ENCODE results near the gene VLDLR.

The VLDLR gene

DNA sequence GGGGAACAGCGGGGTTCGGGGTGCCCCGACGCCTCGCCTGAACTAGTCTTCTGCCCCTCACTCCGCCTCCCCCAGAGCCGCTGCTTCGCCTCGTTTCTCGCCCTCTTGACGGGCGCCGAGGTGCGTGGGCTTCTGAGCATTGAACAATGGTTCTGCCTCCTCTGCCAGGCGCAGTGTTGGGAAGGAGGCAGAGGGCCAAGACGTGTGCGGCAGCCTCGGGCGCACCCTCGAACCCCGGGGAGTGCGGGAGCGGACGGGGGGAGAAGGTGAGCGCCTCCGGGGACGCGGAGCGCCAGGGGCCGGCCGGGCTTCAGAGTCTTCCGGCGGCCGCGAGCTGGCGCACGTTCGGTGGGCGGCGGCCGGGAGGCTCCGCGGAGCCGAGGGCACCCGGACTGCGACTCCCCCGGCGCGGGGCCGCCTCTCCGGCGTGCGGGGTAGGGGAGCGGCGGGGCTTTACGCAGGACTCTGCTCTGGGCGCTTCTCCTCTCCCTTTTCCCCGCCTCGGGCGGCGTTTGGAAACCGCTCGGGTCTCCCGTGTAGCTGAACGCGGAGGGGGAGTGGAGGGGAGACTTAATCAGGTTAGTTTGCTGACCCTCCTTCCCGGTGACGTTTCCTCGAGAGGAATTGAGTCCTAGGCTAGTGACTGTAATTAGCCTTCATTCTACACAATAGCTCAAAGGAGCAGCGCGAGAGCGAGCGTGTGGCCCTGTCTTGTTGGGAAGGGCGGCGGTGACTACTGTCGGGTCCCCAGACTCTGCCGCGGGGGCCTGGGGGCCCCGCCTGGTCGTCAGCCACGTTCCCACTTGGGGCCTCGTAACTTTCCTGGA lies 1.1 kb downstream of the VLDLR start:
- DNase-seq: peak; percentile 17

DNA sequence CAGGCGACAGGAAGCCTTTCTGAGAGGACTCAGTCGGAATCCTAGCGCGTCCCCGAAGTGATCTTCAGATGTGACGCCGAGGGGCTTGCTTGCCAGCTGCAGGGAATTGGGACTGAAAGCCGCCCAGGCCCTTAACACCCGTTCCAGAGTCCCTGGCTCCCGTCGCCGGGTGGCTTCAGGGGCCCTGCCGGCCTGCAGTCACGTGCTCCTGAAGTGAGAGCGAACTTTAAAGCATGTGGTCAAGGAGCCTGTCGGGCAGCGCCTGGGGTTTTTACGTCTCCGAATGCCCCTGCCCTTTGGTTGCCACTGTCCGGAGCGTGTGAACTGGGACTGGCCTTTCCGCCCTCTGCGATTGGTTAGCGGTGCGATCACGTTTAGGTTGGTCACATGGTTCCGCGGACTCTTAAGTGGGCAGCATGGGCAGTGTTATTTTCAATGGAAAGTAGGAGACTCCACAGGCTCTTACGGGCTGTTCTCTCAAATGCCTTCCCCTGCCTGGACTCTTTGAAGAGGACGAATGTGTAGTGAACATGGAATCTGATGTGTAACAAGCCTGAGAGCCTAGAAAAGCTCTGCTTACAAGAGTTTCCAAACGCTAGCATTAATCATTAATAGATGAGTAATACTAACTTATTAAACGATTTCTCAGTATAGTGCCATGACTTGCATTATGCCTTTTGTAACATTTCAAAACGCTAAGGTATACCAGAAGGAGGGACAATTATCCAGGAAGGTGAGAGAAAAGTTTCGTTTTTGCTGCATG lies 1.9 kb downstream of the VLDLR start:
- DNase-seq: no peak

DNA sequence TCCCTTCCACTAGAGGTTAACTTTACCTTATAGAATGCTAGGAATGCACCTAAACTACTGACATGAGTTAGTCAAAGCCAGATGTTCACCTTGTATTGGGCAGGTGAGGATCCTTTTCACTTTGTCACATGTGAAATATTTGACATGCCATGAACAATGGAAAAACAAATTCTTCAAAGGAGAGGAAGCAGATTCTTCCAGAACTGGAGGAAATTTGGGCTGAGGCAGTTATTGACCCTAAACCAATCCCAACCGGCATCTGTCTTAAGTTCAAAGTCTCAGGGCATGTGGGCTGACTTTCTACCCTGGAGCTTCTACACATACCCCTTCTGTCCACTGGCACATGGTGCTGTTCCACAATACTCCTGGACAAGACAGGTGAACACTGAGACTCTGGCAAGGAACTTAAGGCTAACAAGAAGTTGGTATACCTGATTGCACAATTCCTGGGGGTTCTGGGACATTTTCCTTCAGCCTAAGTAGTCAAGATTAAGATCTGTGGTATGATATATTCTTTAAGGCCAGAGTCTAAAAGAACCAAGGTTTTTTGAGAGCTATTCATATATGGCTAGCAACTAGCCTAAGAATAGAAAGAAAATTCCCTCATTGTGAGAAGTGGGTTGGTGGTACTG lies 2.6 kb downstream of the VLDLR start:
- DNase-seq: no peak

DNA sequence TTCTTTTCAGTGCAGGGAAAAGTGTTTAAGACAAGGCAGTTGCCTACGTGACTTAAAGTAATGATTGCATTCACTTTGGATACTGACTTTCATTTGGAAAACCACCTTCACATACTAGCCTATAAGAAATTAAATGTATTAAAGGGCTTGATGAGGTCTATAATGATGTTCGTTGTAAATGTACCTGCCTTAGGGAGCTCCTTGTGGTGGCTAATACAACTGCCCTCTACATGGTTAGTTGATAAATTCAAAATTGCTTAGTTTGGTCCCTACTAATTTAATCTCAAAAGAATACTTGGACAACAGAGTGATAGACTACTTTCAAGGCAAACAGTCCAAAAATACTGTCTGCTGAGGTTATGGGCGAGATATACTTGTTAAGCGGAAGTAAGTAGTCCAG lies 3.8 kb downstream of the VLDLR start:
- DNase-seq: no peak

DNA sequence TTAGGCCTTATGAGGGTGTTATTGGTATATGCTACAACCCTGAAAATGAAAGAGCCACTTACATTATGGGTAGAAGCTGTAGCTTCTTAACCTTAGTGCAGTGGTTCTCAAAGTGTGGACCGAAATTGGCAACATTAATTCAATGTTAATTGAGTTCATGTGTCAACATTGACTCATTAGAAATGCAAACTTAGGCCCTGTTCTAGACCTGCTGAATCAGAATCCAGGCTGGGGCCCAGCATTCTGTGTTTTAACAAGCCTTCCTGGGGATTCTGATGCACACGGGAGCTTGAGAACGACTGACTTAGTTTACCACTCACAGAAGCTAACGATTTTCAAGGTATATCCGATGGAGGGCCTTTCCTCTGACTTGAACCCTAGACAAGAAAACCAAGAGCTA lies 7.3 kb downstream of the VLDLR start:
- DNase-seq: no peak

DNA sequence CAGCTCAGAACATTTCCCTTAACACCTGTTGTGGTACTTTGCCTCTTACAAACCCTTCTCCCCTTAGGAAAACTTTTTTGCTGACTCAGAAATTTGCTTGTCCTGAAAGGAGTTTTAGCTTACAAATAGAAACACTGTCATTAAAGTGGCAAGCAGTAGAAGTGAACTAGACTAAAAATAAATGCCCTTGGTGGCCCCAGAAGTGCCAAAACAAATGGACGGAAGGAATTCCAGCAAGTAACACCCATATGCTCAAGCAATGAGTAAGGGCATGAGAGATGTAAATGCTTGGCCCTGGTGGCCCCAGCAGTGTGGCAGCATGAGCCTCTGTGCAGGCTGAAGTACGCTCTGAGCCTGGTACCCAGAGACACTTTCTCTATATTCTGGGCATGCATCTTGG lies 8.6 kb downstream of the VLDLR start:
- no peak for DNase-seq

DNA sequence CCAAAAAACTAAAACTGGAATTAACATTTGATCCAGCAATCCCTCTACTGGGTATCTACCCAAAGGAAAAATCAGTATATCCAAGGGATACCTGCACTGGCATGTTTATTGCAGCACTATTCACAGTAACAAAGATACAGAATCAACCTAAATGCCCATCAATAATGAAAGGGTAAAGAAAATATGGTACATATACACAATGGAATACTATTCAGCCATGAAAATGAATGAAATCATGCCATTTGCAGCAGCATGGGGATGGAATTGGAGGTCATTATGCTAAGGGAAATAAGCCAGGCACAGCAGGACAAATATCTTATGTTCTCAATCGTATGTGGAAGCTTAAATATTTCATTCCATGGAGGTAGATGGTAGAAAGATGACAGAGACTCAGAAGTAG lies 9.7 kb downstream of the VLDLR start:
- no peak for DNase-seq

DNA sequence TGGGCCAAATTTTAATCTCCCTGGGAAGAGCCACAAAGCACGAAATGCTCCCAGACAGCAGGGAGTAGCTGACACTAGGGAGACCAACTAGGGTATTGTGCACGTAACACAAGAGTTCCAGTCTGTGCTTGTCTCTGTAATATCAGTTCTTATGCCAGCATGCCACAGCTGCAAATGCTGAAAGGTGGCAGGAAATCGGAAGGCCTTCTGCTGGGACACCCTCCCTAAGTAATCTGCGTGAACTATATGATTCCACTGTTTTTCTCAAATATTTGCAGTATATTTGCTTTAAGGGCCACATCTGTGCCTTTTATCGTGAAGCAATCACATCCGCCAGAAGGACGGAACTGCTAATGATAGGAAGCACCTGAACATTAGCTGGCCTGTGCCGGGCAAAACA lies 12.6 kb downstream of the VLDLR start:
- no peak for DNase-seq

DNA sequence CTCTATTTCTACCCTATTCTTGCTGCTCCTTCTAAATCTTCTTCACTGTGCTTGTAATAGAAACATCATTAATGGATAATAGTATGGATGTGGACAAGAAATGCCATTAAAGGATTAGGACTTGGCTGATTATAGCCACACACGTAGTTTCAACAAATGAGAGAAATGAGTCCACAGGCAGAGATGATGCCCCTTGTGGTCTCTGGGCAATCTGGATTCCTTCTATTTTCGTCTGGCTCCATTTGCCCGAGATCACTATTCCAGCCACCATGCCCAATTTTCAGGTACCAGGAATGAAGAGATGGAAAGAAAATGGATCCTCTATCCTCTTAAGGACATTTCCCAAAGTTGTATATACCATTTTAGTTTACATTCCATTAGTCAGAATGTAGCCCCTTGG lies 13.2 kb downstream of the VLDLR start:
- DNase-seq: no peak

DNA sequence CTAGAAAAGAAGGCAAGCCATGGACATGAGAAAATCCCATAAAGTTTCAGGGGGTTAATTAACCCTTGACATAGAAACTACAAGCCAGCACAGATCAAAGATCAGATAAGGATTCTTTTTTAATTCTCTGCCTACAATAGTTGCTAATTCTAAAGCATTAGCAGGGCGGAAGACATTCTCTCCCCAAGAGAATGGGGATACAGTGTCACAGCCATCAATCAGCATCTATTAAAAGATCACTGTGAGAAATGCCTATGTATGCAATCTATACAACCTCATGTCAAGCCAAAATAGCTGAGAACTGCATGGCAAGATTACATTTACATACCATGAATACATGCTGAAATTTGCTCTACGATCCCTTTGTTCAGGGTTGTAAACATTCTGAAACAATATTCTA lies 14.3 kb downstream of the VLDLR start:
- no peak for DNase-seq

DNA sequence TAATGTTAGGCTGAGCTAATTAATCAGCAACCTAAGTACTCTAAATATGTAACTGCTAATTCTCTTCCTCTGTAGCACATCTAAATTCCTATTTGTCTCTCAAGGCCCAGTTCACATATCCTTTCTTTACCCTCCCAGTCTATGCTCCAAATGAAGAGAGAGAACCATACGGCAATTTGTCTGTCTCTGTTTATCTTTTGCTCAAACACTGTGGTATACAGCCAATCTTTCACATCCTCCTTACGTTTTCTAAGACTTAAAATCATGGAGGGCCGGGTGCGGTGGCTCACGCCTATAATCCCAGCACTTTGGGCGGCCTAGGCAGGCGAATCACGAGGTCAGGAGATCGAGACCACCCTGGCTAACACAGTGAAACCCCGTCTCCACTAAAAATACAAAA lies 15.8 kb downstream of the VLDLR start:
- DNase-seq: no peak

DNA sequence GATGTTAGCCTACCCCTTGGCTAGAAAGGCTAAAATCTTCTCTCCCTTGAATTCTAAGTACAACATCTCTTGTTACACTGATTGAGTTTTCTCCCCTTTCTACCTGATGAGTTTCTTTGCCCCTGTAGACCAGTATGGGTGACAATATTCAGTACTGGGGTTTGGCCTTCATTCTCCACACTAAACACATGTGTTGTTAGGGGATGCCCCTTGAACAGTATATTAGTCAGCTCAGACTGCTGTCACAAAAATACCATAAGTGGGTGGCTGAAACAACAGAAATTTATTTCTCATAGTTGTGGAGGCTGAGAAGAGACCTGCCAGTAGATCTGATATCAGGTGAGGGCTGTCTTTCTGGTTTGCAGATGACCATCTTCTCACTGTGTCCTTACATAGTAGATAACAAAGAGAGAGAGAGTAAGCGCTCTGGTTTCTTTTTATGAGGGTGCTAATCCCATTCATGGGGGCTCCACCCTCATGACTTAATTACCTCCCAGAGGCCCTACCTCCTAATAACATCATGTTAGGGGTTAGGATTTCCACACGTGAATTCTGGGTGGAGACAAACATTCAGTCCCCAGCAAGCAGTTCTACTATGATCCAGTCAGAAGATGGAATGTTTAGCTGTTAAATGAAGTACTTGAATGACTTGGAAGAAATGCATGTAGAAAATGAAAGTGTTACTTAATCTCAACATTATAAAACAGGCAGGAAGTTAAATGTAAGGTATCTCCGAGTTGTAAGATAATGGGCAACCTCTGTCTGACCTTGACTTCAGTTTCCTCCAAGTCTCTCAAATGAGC lies 17.5 kb downstream of the VLDLR start:
- DNase-seq: no peak

DNA sequence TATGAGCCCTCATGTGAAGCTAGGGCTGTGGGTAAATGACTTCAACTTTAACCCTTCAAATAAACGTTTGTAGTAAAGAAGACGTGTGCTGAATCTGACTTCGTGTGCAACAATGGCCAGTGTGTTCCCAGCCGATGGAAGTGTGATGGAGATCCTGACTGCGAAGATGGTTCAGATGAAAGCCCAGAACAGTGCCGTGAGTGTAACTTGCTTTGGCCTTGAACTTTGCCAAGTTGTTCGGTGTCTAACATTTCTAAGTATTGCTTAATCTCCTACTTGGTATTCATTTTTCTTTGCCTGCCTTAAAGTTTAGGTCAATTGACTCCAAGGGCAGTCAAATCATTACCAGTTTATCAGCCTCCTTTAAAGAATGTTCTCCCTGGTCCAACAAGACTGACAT lies 18.2 kb downstream of the VLDLR start:
- DNase-seq: no peak

DNA sequence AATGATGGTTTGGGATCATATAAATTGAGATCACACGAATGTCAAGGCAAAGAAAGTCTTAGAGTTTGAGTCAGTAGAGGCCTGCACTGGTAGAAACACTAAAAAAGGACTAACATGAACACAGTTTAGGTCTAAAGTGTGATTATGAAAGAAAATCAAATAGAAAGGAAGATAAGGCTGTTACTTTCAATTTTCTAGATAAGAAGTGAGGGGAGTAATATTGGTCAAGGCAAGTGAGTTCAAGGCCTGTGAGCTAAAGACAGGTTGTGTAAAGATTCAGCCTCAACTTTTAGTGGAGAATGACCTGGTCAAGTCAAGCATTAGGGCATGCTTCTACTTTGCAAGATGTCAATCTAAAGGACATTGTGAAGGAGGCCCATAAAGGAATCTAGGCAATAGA lies 19.0 kb downstream of the VLDLR start:
- DNase-seq: no peak

DNA sequence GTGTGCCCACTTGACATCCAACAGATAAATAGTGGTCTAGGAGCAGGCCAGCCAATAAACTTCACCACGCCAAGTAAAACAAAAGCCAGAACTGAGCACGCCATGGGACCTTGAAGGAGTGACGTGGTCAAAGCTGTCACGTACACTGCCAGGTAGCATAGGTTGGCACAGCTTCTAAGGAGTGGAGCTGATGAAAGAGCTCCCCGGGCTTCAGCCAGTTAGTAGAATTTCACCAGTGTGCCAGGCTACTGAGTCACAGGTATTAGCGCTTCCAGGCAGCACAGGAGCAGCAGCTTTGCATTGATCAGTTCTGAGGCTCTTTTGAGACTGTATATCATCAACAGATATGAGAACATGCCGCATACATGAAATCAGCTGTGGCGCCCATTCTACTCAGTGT lies 19.4 kb downstream of the VLDLR start:
- no peak for DNase-seq

DNA sequence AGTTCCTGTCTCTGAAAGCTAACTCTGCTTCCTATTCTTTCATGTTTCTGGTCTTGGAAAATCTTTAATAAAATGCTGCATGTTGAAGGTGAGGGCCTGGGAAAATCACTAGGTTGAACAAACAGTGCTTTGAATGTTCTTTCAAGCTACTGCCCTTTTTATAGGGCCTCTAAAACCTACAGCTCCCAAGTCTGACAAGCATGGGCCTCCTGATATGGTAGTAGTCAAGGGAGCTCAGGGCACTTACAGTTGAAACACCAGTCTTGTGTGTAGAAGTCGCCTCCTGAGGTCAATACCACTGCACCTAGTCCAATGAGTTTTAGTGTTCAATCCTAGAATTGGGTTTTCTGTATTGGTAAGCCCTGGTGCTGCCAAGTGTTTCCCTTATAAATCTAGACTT lies 20.5 kb downstream of the VLDLR start:
- no peak for DNase-seq

DNA sequence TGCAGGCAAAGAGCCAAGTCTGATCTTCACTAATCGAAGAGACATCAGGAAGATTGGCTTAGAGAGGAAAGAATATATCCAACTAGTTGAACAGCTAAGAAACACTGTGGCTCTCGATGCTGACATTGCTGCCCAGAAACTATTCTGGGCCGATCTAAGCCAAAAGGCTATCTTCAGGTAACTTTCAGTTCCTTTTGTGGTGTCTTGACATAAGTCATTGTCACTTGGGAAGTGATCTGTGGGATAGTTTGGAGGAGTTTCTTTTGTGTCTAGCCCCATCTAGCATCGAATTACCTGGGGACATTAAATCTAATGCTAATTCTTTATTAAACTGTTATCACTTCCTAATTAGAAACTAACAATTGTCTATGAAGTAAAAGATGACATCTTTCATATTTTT lies 24.0 kb downstream of the VLDLR start:
- no peak for DNase-seq

DNA sequence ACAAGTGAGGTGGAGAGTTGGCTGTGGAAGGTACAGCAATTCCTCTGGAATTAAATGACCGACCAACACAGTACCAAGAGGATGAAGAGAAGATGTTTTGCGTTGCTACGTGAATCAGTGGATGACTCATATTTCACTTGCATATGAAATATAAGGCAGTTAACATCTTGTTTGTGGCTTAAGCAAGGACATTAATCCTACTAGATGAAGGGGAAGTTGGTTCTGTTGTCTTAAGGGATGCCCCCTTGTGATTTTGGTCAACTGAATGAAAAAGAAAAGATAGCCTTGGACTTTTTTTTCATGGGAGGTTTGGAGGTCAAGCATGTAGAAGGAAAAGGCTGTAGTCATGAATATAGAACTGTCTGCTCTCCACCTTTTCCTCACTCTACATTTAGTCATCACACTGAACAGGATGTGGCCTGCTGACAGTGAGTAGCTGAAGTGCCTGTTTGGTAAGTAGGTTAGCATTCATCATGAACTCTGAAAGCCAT lies 33.9 kb downstream of the VLDLR start:
- no peak for DNase-seq

DNA sequence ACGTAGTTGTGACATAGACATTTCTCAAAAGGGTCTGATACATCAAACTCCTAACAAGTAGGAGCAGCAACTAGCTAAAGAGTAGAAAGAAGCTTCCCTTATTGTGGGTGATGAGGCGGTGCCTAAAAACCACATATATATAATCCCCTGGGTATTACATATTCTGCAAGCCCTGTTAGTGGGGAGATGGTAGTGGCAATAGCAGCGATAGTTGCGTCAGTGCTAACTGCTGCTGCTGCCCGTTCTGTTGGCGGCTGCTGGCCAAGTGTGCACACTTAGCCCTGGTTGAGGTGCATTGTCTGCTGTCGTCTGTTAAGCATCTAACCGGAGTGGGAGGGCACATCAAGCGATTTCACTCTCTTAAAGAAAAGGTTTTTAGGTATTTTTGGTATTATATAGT lies 35.8 kb downstream of the VLDLR start:
- DNase-seq: no peak

DNA sequence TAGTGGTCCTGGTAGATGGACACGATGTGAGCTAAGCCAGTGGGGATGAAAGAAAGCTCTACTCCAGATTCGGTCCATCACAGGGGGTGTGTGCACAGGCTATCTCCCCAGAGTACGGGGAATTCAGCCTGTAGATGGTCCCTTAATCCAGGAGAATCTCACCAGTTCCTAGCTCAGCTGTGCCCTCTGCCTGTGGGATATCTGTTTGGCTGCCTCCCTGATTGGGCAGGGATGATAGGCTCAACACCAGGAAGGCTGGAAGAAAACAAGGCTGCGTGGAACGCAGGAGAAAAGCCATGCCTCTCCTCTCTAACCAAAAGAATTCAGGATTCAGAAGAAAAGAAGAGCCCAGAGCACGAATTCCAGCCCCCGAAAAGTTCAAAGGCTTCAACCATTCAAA lies 40.9 kb downstream of the VLDLR start:
- no peak for DNase-seq

DNA sequence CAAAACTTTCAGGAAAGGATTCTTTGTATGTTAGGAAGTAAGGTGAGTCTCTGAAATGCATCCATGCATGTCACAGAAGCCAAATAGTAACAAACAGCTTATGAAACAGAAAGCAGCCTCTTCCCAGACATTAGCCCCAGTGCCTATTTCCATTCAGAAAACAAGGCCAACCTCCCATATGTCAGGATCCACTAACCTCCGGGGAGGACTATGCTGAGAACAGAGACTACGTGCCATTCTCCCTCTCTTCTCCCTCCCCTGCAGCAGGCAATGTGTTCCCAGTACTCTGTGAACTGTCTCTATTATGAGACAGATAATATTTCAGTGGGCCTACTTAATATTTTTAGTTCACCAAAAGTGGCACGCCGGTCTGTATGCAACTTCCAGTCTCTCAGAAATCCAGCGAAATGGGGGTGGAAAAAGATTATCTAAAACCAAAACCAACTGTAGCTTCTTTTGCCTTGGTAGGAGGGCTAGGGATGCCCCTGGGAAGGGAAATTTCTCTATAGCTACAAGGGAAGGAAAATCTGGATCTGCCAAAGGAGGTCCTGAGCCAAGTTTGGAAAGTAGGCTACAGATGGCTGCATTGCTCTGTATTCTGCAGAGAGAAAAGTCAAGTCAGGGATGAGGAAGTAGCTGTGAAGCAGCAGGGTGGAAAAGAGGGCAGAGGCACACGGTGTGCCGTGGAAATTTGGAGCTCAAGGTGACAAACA lies 42.0 kb downstream of the VLDLR start:
- DNase-seq: no peak
